GM19438 (cell line): ENCODE measurements around the gene TIRAP.

Experiments used
- ATAC-seq: cut with Tn5 transposase; IDR thresholded peaks from one replicate; pipeline ENCODE4 v1.9.1; 2021; ENCODE audit warnings: low read depth; ENCODE audit not compliant: unreplicated experiment

Gene TIRAP

GRCh38 chr11:126339073-126339862 is 56.4 kb downstream of the TIRAP start:
- ATAC-seq = no peak

GRCh38 chr11:126339863-126340434 is 57.1 kb downstream of the TIRAP start:
- no peak for ATAC-seq

GRCh38 chr11:126340960-126341606 is 58.2 kb downstream of the TIRAP start:
- no peak for ATAC-seq

GRCh38 chr11:126341760-126342161 is 58.9 kb downstream of the TIRAP start:
- no peak for ATAC-seq

- ATAC-seq = no peak
Observed at GRCh38 chr11:126343051-126343450, 60.2 kb downstream of the TIRAP start.
